H1 (cell line): Measurements from ENCODE around the gene TMED3.

Experiments
- FOSL1 ChIP-seq: IDR thresholded peaks from 2 replicates; pipeline ENCODE4 v1.6.1; 2011; ENCODE audit warnings: mild to moderate bottlenecking, low read depth, low read length, moderate library complexity; ENCODE audit not compliant: insufficient read depth
- GTF2F1 ChIP-seq: IDR thresholded peaks from 2 replicates; pipeline ENCODE4 v1.6.1; 2012; ENCODE audit warnings: low read depth, low read length, improper control_type of control experiment, borderline replicate concordance
- POLR2AphosphoS5 ChIP-seq: IDR thresholded peaks from 2 replicates; pipeline ENCODE4 v1.6.1; 2011; ENCODE audit warnings: low read depth, low read length
- RBBP5 ChIP-seq: IDR thresholded peaks from 2 replicates; pipeline ENCODE4 v1.7.1; 2012; ENCODE audit warnings: low read depth, mild to moderate bottlenecking, inconsistent platforms, low read length, moderate library complexity, borderline replicate concordance
- TF ChIP-seq, protein P1 (sequence below), 3 experiments: IDR thresholded peaks; 1 replicate in 2 of 3; 2 replicates in 1 of 3; pipeline versions ENCODE4 v1.5.1 to v1.6.1; 2011; ENCODE audit warnings: low read length in 3 of 3, mild to moderate bottlenecking in 3 of 3, inconsistent platforms in 2 of 3, low read depth in 1 of 3, moderate library complexity in 1 of 3; ENCODE audit not compliant: insufficient read depth in 1 of 3; ENCODE audit errors: control extremely low read depth in 1 of 3
- TF ChIP-seq, protein P2 (sequence below): IDR thresholded peaks from 2 replicates; pipeline ENCODE4 v1.6.1; 2011; ENCODE audit warnings: low read depth, mild to moderate bottlenecking, low read length; ENCODE audit not compliant: insufficient read depth

DNA sequence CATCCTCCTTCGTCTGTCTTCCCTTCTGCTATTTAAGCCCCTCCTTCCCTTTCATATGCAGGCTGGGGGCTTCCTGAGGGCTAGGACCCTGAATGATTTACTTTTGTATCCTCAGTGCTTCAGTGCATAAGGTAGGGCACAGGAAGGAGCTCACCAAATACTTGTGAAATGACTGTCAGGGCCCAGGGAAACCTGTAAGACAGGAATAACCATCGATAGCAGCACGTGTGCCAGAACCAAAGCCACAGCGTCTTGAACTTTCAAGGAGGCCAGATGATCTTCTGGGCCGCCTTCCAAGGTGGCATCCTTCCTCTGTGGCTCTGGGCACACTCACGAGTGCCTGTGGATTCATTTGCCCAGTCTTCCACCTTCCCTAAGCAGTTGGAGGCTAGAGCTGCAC lies 3.9 kb downstream of the TMED3 start:
- TF ChIP-seq GTF2F1 (no peak), FOSL1 (no peak), RBBP5 (no peak), POLR2AphosphoS5 (no peak)
- TF ChIP-seq, protein P1, sequence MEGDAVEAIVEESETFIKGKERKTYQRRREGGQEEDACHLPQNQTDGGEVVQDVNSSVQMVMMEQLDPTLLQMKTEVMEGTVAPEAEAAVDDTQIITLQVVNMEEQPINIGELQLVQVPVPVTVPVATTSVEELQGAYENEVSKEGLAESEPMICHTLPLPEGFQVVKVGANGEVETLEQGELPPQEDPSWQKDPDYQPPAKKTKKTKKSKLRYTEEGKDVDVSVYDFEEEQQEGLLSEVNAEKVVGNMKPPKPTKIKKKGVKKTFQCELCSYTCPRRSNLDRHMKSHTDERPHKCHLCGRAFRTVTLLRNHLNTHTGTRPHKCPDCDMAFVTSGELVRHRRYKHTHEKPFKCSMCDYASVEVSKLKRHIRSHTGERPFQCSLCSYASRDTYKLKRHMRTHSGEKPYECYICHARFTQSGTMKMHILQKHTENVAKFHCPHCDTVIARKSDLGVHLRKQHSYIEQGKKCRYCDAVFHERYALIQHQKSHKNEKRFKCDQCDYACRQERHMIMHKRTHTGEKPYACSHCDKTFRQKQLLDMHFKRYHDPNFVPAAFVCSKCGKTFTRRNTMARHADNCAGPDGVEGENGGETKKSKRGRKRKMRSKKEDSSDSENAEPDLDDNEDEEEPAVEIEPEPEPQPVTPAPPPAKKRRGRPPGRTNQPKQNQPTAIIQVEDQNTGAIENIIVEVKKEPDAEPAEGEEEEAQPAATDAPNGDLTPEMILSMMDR (IDR thresholded peaks at IDR 0.05; ENCODE audit: control extremely low read depth in 1 of 3, insufficient read depth in 1 of 3, low read depth in 1 of 3, low read length in 3 of 3): no peak
- TF ChIP-seq, protein P2, sequence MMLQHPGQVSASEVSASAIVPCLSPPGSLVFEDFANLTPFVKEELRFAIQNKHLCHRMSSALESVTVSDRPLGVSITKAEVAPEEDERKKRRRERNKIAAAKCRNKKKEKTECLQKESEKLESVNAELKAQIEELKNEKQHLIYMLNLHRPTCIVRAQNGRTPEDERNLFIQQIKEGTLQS: no peak
